ENCODE measurements around the gene MBD5. TPM values are rescaled to one million over a fixed set of nuclear protein-coding genes. Genes with fewer than 3 reads are reported as not detected.

The MBD5 gene
- total RNA-seq, 4 donors from 2014 or later, result 22.9 to 44.2 (median 40.2) TPM

DNA sequence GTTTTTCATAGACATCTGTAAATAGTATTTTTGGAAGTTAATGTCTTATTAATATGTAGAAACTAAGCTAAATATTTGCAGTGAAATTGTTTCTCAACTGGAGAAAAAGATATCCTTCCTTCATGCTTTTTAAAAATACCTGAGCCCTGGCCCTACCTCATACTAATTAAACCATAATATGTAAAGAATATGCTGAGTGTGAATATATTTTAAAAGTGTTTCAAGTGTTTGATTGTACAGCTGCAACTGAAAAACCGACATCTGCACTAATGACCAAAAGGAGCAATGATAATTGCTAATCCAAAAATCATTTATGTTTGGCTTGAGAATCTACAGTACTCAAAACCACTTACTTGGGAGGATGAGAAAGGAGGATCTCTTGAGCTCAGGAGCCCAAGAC lies 156.7 kb downstream of the MBD5 start:
- no peaks in the 10 kb centered on the region for H3K27me3 ChIP-seq
- H3K4me1 ChIP-seq, result no peaks in the 10 kb centered on the region
- H3K4me3 ChIP-seq, result no peak overlapping the region
- no peak for TF ChIP-seq CTCF (IDR thresholded peaks at IDR 0.05)
- no peak for TF ChIP-seq POLR2A (IDR thresholded peaks at IDR 0.05)
- H3K36me3 ChIP-seq, result no peaks in the 10 kb centered on the region
- no peak for DNase-seq
- H3K27ac ChIP-seq, result no peak overlapping the region
- no peaks in the 10 kb centered on the region for H3K9me3 ChIP-seq

GRCh38 chr2:148179724-148180123 lies 158.8 kb downstream of the MBD5 start:
- Histone ChIP-seq H3K4me3 (no peak overlapping the region), H3K4me1 (no peaks in the 10 kb centered on the region), H3K27me3 (no peaks in the 10 kb centered on the region), H3K27ac (no peak overlapping the region), H3K36me3 (no peaks in the 10 kb centered on the region), H3K9me3 (no peaks in the 10 kb centered on the region)
- no peak for DNase-seq
- TF ChIP-seq POLR2A (IDR thresholded peaks at IDR 0.05), result no peak
- TF ChIP-seq CTCF (IDR thresholded peaks at IDR 0.05), result no peak

- Histone ChIP-seq H3K4me1 (no peaks in the 10 kb centered on the region), H3K9me3 (no peaks in the 10 kb centered on the region), H3K4me3 (no peak overlapping the region), H3K27ac (no peak overlapping the region), H3K36me3 (no peaks in the 10 kb centered on the region), H3K27me3 (no peaks in the 10 kb centered on the region)
- DNase-seq, result no peak
- TF ChIP-seq POLR2A (IDR thresholded peaks at IDR 0.05), result no peak
- no peak for TF ChIP-seq CTCF (IDR thresholded peaks at IDR 0.05)
These were observed 164.1 kb downstream of the MBD5 start for GRCh38 chr2:148184976-148185375.

DNA sequence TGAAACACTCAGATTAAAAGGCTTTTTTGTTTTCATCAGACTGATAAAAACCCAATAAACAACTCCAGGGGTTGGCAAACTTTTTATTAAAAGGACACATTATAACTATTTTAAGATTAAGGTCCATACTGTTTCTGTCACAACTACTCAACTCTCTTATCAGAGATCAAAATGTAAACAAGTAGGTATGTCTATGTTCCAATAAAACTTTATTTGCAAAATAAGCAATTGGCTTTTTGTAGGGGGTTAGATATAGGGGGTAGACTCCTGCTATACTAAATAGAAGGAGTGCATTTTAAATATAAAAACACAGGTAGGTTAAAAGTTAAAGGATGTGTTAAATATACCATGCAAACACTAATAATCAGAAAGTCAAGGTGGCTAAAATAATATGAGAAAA lies 174.0 kb downstream of the MBD5 start:
- no peaks in the 10 kb centered on the region for H3K4me1 ChIP-seq
- H3K36me3 ChIP-seq, result no peaks in the 10 kb centered on the region
- no peaks in the 10 kb centered on the region for H3K27me3 ChIP-seq
- no peaks in the 10 kb centered on the region for H3K9me3 ChIP-seq
- DNase-seq, result no peak
- H3K4me3 ChIP-seq, result no peak overlapping the region
- TF ChIP-seq POLR2A (IDR thresholded peaks at IDR 0.05), result no peak
- H3K27ac ChIP-seq, result no peak overlapping the region

DNA sequence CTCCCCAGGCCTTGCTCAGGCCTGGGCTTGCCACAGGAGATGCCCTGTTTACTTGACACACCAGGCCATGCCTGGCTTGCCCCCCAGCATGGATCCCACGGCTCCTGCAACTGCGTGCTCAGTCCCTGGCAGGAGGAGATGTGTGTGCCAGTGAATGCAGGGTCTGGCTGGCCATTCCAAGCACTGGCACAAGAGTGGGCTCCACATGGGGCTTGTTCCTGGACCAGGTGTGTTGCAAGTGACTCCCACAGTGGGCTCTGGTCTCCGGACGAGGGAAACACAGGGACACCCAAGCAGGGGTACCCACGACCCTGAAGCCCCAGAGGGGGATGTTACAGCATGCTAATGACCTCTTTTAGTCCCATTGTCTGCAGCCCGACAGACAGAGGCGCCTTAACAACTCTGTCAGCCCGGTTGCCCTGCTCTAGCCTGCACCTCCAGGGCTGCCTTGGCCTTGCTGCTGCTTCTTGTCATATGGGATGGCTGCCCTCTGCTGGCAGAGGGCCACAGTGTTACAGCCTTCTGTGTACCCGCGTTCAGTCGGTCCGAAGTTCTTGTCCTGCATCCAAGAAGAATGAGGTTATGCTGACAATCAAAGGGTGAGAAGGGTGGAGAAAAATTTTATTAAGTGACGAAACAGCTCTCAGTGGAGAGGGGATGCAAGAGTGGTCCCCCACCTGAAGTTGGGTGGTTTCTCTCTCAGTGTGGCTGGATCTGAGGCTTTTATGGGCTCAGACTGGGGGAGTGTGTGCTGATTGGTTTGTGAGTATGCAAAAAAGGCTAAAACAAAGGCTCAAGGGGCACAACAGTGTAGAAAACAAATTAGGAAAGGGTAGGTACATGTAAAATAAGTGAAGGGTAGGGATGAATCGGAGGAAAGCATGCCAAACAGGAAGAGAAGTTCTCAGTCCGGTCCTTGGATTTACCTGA lies 180.4 kb downstream of the MBD5 start:
- DNase-seq, result peak in 2 of 3 donors; percentile 55
- Histone ChIP-seq H3K9me3 (no peaks in the 10 kb centered on the region), H3K4me1 (no peaks in the 10 kb centered on the region), H3K36me3 (no peaks in the 10 kb centered on the region), H3K27me3 (no peaks in the 10 kb centered on the region), H3K4me3 (no peak overlapping the region), H3K27ac (no peak overlapping the region)
- peak in 4 of 6 experiments; percentile 23 to 58 (median 40) for TF ChIP-seq CTCF (IDR thresholded peaks at IDR 0.05)
- TF ChIP-seq POLR2A (IDR thresholded peaks at IDR 0.05), result no peak

- TF ChIP-seq POLR2A (IDR thresholded peaks at IDR 0.05), result no peak
- TF ChIP-seq CTCF (IDR thresholded peaks at IDR 0.05), result no peak
- H3K36me3 ChIP-seq, result no peaks in the 10 kb centered on the region
- H3K27me3 ChIP-seq, result no peaks in the 10 kb centered on the region
- no peak overlapping the region for H3K4me3 ChIP-seq
- no peaks in the 10 kb centered on the region for H3K4me1 ChIP-seq
- H3K9me3 ChIP-seq, result no peaks in the 10 kb centered on the region
- no peak overlapping the region for H3K27ac ChIP-seq
- no peak for DNase-seq
These were observed 181.3 kb downstream of the MBD5 start for GRCh38 chr2:148202237-148202636.

Data from Peyer's patch (tissue), 4 donors.